GM18502 (cell line): ENCODE measurements around the gene TNFSF11.
"Not testable (repeated sequence)": the region's sequence is repeated elsewhere in the genome, so short reads cannot be mapped to it uniquely, and the experiment has no call there.

Experiments
- ATAC-seq: cut with Tn5 transposase; IDR thresholded peaks from one replicate; pipeline ENCODE4 v1.9.1; 2021; ENCODE audit warnings: mild to moderate bottlenecking; ENCODE audit not compliant: unreplicated experiment, poor library complexity

TNFSF11 gene

DNA sequence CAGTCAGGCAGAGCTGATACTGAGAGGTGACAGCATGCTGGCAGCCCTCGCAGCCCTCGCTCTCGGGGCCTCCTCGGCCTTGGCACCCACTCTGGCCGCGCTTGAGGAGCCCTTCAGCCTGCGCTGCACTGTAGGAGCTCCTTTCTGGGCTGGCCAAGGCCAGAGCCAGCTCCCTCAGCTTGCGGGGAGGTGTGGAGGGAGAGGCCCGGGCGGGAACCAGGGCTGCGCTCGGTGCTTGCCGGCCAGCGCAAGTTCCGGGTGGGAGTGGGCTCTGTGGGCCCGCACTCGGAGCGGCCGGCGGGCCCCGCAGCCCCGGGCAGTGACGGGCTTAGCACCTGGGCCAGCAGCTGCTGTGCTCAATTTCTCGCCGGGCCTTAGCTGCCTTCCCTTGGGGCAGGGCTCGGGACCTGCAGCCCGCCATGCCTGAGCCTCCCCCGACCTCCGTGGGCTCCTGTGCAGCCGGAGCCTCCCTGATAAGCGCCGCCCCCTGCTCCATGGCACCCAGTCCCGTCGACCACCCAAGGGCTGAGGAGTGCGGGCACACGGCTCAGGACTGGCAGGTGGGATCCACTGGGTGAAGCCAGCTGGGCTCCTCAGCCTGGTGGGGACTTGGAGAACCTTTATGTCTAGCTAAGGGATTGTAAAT lies 14.3 kb upstream of the TNFSF11 start:
- ATAC-seq = not testable (repeated sequence)

DNA sequence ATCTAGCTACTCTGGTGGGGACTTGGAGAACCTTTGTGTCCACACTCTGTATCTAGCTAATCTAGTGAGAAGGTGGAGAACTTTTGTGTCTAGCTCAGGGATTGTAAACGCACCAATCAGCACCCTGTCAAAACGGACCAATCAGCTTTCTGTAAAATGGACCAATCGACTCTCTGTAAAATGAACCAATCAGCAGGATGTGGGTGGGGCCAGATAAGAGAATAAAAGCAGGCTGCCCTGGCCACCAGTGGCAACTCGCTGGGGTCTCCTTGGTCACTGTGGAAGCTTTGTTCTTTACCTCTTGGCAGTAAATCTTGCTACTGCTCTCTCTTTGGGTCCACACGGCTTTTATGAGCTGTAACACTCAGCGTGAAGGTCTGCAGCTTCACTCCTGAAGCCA lies 13.6 kb upstream of the TNFSF11 start:
- not testable (repeated sequence) for ATAC-seq

DNA sequence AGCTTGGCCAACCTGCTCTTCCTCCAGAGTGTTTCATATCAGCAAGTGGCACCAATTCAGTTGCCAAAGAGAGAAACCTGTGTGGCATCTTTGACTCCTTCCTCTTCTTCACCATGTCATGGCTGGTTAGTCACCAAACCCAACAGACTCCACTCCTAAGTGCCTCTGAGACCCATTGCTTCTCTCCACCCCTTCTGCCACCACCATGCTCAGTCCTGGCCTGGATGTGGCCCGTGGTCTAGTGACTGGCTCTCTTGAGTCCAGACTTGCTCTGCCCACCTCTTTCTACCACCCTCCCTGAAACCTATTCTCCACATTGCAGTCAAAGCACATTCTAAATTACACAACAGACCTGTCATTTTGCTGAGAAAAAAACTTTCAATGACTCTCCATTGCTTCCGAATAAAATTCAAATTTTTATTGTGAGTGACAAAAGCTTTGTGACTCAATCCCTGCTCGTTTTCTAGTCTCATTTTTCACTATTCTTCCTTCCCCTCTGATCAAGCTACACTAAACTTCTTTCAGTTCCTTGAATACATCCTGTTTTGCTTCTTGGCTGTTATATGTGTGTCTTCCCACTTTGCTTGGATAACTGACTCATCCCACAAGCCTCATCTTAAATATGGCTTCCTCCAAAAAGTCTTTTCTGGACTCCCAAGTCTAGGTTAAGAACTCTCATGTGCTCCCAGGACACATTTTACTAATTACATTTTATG lies 12.0 kb upstream of the TNFSF11 start:
- ATAC-seq = no peak

DNA sequence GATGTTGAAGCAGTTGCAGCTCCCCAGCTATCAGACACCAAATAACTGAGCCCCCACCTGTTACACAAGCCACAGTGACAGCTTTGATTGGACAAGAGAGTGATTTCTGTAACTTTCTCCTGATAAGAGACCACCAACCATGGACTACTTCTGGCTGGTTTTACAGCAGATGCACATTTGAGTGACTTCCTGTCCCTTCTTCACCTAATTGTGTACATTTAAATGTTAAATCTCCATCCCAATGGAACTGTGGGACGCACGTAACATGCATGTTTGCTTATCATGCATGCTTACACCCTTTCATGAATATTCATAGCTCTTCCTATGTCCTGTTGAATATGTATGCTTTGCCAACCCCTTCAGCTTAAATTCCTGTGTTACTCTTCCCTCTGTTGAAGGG lies 6.0 kb upstream of the TNFSF11 start:
- ATAC-seq = no peak

DNA sequence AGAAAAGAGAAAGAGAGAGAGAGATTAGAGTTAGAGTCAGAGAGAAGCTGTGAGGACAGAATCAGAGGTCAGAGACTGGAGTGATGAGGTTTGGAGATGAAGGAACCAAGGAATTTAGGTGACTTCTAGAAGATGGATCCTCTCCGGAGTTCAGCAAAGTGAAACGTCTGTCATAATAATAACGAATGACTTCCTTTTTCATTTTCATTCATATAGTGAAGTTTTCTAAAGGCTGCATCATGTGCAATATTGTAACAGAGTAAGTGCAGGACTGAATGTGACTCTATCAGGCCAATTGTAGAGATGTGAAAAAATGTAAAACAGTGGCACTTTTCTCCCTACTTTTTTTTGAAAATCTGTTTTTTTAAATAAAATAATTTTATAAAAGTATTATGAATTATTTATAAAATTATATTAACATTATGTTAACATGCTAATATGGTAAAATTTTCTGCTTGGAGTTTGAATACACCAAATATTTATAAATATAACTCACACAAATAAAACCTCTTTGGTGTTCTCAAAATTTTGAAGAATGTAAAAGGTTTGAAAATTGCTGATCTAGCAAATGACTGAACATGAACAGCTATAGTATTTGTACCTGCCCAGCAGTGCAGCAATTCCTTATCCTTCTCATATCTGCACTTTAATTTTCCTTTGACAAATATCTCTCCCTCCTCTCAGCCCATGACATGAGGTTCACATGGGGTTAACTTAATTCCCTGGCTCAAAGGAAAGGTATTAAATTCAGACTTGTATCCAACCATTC lies 4.2 kb upstream of the TNFSF11 start:
- no peak for ATAC-seq

DNA sequence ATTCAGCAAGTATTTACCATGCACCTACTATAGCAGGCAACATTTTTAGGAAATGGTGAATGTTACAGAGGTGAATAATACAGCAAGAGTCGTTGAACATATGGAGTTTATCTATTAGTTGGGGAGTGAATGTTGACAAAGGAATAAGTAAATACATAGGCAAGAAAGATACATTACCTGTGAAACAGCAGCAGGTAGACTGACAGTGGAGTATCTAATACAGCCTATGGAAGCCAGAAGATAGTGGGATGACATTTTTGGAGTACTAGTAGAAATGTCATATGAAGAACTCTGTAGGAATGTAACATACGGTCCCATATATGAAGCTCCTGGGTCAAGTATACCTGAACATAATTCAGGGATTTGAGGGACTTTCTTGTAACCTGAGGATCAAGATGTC lies 2.1 kb upstream of the TNFSF11 start:
- no peak for ATAC-seq

DNA sequence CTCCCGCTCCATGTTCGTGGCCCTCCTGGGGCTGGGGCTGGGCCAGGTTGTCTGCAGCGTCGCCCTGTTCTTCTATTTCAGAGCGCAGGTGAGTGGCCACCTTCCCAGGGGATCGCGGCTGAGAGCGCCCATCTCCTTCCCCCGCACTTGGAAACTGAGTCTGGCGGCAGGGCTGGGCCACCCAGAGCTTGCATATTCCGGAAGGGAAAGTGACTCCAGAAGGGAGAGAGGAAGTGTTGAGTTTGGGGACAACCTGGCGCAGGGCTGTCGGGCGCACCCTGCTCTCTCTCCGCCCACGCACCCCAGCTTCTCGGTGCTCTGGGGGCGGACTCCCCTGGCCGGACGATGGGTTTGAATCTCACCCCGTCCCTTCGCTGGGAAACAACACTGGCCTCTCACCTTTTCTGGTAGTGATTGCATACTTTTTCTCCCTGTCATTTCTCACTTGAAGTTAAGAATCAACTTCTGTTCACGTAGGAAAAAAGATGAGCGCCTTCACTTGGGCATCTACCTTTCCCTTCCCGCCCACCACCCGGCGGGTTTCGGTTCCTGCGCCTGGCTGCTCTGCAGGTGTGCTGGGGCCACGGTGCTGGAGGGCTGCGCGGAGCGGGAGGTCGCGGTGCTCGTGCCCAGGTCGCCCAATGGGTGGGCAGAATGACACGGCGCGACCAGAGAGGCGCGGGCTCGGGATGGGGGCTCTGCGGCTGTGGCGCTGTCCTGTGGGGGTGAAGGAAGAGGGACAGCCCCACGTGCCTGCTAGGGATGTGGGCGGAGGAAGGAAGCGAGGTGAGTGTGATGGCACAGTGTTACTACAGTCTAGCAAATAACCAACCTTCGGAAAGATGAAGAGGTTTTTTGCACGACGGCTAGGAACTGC lies 721 bp downstream of the TNFSF11 start:
- peak; percentile 59 for ATAC-seq

DNA sequence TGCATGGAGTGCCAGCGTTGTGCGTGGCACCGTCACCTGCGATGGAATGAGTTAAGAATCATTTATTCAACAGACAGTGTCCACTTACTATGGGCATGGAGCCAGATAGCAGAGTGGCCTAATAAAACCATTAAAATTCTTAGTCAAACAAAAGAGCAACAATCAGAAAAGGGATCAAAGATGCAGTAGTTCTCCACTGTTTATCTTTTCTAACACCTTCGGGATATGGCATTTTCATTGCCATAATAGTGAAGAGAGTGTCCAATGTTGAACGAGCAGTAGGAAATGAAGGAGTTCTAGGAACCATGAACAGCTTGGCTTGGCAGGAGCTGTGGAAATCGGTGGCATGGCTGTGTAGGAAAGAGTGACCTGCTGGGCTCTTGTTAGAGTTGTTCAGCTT lies 2.0 kb downstream of the TNFSF11 start:
- no peak for ATAC-seq

DNA sequence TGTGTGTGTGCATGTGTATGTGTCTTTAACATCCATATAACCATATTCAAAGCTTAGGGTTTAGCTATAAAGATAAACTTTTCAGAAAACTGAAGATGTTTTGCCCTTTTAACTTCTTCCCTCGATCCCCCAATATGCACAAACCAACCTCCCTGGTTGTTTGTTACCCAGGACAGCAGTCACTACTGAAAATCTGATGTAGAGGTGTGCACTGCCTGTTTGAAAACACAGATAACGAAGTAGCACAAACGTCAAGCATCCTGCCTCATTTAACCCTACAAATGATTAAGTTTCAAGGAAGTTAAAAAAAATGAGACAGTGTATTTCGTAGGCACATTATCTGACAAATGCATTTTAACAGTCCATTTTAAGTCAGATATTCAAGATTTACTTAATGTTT lies 3.6 kb downstream of the TNFSF11 start:
- no peak for ATAC-seq

DNA sequence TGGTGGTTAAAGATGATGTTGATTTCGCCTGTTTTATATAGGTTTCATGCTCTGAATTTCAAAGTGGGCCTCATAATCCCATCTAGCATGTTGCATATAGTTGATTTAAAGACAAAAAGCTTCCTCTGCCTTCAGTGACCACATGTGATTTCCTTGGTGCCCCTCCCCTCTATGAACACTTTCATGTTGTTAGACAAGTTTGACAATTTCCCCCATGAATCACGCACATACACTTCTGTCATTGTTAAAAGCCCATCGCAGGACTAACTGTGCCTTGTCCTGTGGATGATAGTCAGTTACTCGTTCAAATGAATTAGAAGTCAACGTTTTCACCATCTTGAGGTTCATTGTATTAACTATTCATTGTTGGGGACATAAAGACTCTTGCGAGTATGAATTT lies 6.7 kb downstream of the TNFSF11 start:
- ATAC-seq = no peak

DNA sequence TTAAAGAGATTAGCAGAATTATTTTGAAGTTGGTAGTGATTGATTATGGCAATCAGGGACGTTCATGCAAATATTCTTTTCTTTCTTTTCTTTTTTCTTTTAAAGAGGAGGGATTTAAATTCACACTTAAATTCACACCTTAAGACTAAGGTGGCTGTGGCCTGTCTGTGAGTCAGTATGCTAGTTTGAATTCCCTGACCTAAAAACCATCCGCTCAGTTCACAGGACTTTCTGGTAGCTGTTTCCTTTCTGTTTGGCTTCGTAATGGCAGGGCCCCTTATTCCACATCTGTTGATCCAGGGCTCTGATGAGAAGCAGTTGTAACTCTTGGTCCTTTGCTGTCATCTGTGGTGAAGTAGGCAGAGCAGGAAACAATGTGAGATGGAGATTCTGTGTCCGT lies 7.5 kb downstream of the TNFSF11 start:
- no peak for ATAC-seq

DNA sequence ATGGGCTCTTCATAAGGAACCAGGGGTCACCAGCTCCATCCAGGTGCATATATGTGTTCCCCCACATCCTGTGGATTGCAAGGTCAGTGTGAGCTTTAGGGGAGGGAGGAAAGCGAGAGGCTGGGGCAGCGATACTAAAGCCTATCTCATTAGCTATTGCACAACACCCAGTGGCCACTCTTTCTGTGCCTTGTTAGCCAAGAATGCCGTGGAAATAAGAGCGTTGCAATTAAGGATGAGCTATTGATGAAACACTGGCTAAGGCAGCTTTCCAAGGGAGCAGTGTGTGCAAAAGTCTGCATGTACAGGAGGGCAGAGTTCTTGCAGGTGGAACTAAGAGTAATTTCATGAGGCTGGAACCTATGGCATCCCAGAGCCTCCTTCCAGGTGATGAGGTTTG lies 17.6 kb downstream of the TNFSF11 start:
- ATAC-seq = no peak

DNA sequence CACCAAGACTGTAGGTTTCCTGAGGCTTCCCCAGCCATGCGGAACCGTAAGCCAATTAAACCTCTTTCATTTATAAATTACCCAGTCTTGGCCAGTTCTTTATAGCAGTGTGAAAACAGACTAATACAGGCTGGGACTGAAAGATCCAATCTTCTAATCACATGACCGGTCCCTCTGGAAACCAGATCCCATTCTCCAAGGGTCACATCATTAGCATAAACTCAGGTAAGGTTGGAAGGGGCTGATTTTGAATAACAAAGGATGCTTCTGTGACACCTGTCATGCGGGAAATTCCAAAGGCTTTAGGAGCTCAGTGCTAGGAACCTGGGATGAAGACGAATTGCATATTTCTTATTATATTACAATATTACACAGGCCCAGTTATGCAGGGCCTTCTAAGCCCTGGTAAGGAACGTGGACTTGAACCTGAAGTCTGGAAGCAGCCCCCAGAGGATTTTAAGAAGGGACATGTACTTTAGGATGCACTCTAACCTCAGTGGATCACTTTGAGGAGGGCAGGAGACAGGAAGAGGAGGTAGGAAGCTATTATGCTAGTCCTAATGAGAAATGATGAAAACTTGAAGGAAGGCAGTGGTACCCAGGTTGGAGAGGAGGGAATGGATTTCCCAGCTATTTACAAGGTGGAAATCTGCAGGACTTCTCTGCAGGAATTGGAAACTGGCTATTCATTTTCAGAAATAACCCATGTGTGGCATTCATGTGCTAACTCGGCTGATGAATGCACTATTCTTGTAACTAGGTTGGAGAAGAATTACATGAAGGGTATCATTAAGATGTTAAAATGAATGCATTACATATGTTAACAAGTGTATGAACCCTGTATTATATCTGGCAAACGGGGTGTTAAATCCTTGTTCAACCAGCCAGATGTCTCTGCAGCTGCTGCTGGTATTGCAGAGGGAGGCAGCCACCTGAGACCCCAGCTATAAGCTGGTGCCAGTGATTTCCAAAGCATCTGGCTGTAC lies 19.3 kb downstream of the TNFSF11 start:
- ATAC-seq = no peak

DNA sequence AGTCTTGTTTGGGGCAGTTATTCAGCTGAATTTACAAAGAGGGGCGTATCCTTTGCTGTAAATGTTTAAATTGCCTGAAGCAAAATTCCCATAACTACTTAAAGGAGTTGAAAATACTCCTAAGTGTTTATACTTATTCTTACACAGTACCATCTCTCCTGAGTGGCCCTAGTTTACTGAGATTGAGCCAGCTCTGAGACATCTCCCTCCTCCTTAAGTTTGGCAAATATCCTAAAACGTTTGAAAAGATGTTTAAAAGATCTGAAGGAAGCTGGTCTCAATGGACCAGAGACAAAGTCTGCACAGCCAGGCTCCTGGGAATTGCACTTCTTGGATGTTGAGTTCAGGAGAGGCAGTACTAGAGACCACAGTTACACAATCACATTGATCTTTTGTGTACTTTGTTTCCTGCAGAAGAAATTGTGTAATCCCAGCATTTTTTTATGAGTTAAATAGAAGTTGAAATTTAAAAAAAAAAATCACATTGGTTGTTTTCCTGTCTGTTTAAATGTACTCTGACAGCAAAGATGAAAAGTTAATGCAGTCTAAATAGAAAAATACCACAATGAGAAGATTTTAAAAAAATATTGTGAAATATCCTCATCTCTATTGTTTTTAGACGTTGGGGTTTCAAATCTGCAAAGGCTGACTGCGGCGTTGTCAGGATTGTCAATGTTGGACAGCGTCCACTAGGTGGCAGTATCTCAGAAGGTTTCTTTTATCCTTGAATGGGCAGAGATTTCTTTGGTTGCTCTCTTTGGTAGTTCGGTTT lies 20.7 kb downstream of the TNFSF11 start:
- no peak for ATAC-seq

DNA sequence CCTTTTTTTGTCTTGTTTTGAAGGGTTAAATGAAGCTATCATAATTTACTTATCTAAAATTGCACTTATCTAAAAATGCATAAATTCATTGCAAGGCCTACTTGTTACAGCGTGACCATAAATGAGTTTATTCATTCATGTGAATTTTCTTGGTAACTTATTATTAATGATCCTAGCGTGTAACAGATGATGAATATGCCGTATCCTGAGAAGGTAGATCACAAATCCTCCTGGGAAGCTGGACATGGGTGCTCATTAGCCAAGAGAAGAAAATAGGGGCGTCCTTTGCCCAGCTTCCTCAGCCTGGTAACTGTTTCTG lies 21.3 kb downstream of the TNFSF11 start:
- ATAC-seq = no peak

DNA sequence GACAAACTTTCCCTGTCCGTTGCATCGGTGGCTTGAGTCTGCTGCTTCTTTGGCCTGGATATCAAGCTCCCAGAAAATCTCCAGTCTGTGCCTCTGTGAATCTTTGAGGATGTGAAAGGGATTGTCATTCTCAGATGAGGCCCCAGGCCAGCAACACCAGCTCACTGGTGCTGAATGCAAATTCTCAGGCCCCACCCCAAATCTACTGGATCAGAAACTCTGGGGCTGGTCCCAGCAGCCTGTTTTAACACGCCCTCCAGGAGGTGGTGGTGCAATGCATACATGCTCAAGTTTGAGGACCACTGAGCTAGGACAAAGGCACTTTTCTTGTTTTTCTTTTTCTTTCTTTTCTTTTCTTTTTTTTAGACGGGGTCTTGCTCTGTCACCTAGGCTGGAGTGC lies 23.6 kb downstream of the TNFSF11 start:
- no peak for ATAC-seq

DNA sequence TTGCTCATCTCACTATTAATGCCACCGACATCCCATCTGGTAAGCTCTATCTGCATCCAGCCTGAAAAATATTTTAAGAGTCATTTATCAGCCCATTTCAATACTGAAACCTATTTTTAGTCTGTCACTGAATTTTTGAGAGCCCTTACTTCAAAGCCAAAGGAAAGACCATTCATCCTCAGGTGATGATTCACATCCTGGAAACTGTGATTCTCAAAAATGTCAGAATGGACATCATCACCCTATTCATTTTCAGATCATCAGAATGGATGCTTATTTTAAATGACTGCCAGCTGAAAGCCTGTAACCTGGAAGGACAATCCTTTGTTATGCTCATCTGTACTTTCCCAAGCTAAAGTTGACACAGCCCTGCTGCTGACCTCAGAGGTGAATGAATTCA lies 27.0 kb downstream of the TNFSF11 start:
- no peak for ATAC-seq

DNA sequence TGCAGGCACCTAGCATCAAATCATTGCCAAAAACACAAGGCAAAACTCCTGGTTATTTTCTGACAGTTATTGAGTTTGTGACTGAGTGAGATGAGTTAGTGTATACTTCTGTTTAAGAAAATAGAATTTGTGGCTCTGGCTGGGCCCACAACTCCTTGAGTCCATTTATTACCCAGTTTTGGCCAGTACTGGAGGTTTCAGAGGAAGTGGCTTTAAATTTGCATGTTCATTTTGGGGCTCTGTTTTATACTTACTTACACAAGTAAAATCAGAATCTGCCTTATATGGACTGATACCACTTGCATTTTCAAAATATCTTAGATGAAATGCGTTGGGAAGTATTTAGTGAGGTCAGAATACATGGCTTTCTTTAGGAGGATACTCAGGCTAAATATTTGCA lies 29.0 kb downstream of the TNFSF11 start:
- ATAC-seq = peak; percentile 79

DNA sequence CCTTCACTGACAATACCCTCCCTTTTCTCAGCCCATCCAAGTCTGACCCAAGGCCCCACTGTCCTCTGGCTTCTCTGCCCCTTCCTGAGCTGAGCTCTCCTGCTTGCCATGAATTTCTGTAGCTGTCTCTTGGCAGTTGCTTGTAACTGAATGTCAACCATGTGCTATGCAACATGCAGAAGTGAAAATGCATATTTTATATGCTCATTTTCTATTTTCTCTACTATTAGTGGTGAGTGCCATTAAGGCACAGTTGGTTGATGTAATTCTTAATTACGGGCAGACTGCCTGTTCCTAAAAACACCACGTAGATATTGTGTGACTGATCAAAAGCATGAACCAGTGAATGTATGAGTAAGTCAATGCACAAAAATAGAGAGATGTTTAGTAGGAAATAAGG lies 29.6 kb downstream of the TNFSF11 start:
- no peak for ATAC-seq
